GM12878 (cell line): ENCODE results near the gene HCAR1.
"Not testable (repeated sequence)": the region's sequence is repeated elsewhere in the genome, so short reads cannot be mapped to it uniquely, and the experiment has no call there.

Experiments used
- EP300 ChIP-seq, 2 experiments: fragments of 150-350 bp in 1 of 2; IDR thresholded peaks; 2 replicates each; pipeline ENCODE4 v1.6.1; 2011 to 2012; ENCODE audit warnings: low read depth in 2 of 2, low read length in 2 of 2, borderline replicate concordance in 1 of 2, improper control_type of control experiment in 1 of 2, inconsistent platforms in 1 of 2; ENCODE audit not compliant: control insufficient read depth in 1 of 2
- GABPA ChIP-seq: IDR thresholded peaks from 2 replicates; pipeline ENCODE4 v1.6.1; 2014; ENCODE audit warnings: antibody characterized with exemption, low read depth, mild to moderate bottlenecking, inconsistent platforms
- SIN3A ChIP-seq: IDR thresholded peaks from 2 replicates; pipeline ENCODE4 v1.6.1; 2012; ENCODE audit warnings: low read depth, low read length, improper control_type of control experiment
- SPI1 ChIP-seq: IDR thresholded peaks from 2 replicates; pipeline ENCODE4 v1.6.1; 2011; ENCODE audit warnings: low read depth, mild to moderate bottlenecking, low read length, moderate library complexity, borderline replicate concordance; ENCODE audit not compliant: insufficient read depth
- TARDBP ChIP-seq: IDR thresholded peaks from 2 replicates; pipeline ENCODE4 v1.6.1; 2016; ENCODE audit warnings: borderline replicate concordance

GRCh38 chr12:122680989-122681388, 49.7 kb downstream of the HCAR1 start:
- not testable (repeated sequence) for TF ChIP-seq SIN3A; GABPA; SPI1; EP300 (IDR thresholded peaks at IDR 0.05; ENCODE audit: borderline replicate concordance in 1 of 2, control insufficient read depth in 1 of 2, low read depth in 2 of 2, low read length in 2 of 2); TARDBP
